Common myeloid progenitor, CD34-positive (primary cell): ENCODE data around the gene SLC15A1.
"Not testable (repeated sequence)": the region's sequence is repeated elsewhere in the genome, so short reads cannot be mapped to it uniquely, and the experiment has no call there.

ENCODE experiments used
- CTCF ChIA-PET: fragments of 350-600 bp; sonication (Branson Sonifier 250); formaldehyde crosslinking; loops from one replicate; lab custom pipeline; 2021; ENCODE audit warnings: antibody characterized with exemption; lab: Charles Lee
- POLR2A ChIA-PET: fragments of 350-600 bp; sonication (Branson Sonifier 250); formaldehyde crosslinking; loops from one replicate; lab custom pipeline; 2021; ENCODE audit warnings: antibody characterized with exemption; lab: Charles Lee
- DNase-seq, 3 donors: peaks; one replicate each; pipeline versions ENCODE4 v3.0.0 to v3.0.0-alpha.2; 2013
- H3K27ac ChIP-seq, 2 experiments: 1 replicate in 1 of 2; 2 replicates in 1 of 2; pipeline ENCODE4 v1.7.0; 2013; ENCODE audit warnings: inconsistent platforms in 2 of 2, low read length in 2 of 2, mild to moderate bottlenecking in 2 of 2, low read depth in 1 of 2, moderate library complexity in 1 of 2; ENCODE audit not compliant: severe bottlenecking in 2 of 2, insufficient read depth in 1 of 2, poor library complexity in 1 of 2
- H3K27me3 ChIP-seq, 5 experiments: replicated peaks in 2 of 5; 1 replicate in 3 of 5; 2 replicates in 2 of 5; pipeline versions ENCODE4 v1.6.1 to v1.7.0; 2013; ENCODE audit warnings: low read length in 4 of 5, mild to moderate bottlenecking in 2 of 5, moderate library complexity in 2 of 5, inconsistent platforms in 1 of 5; ENCODE audit not compliant: insufficient read depth in 5 of 5, control insufficient read depth in 4 of 5
- H3K36me3 ChIP-seq, 4 experiments: 1 replicate in 2 of 4; 2 replicates in 2 of 4; pipeline versions ENCODE4 v1.6.1 to v1.7.0; 2013; ENCODE audit warnings: low read length in 3 of 4, control low read depth in 1 of 4, mild to moderate bottlenecking in 1 of 4; ENCODE audit not compliant: control insufficient read depth in 4 of 4, insufficient read depth in 4 of 4
- H3K4me1 ChIP-seq, 4 experiments: 1 replicate in 3 of 4; 2 replicates in 1 of 4; pipeline versions ENCODE4 v1.6.1 to v1.7.1; 2013; ENCODE audit warnings: low read length in 3 of 4, mild to moderate bottlenecking in 3 of 4, control low read depth in 1 of 4, inconsistent platforms in 1 of 4, moderate library complexity in 1 of 4; ENCODE audit not compliant: control insufficient read depth in 4 of 4, insufficient read depth in 4 of 4; ENCODE audit errors: control extremely low read depth in 1 of 4
- H3K4me3 ChIP-seq, 7 experiments: 1 replicate in 4 of 7; 2 replicates in 3 of 7; pipeline versions ENCODE4 v1.5.1 to v1.7.0; 2013; ENCODE audit warnings: mild to moderate bottlenecking in 7 of 7, low read length in 6 of 7, moderate library complexity in 6 of 7, inconsistent platforms in 2 of 7, low read depth in 2 of 7, control low read depth in 1 of 7; ENCODE audit not compliant: insufficient read depth in 4 of 7, control insufficient read depth in 1 of 7; ENCODE audit errors: extremely low read depth in 1 of 7
- H3K9me3 ChIP-seq, 5 experiments: 1 replicate in 4 of 5; 2 replicates in 1 of 5; pipeline versions ENCODE4 v1.6.1 to v1.7.1; 2013; ENCODE audit warnings: low read length in 4 of 5, mild to moderate bottlenecking in 2 of 5, inconsistent platforms in 1 of 5, low read depth in 1 of 5, moderate library complexity in 1 of 5; ENCODE audit not compliant: control insufficient read depth in 4 of 5, insufficient read depth in 2 of 5; ENCODE audit errors: control extremely low read depth in 1 of 5
- WGBS: methylation state at CpG from one replicate; pipeline ENCODE4 v1.1.5; 2013; ENCODE audit not compliant: insufficient coverage; 5-methylcytosine and 5-hydroxymethylcytosine counted together

The SLC15A1 gene

GRCh38 chr13:98648686-98649085 is 103.8 kb downstream of the SLC15A1 start:
- H3K4me1 ChIP-seq = peaks cover 0 to 3% (median 0%) of the 10 kb centered on the region in 4 experiments
- H3K4me3 ChIP-seq = no peak overlapping the region
- ChIA-PET POLR2A (interaction anchor here (0.7 kb wide), 1 partner anchor 32 kb away, joined by 5 read pairs; no protein-coding TSS in a partner anchor), CTCF (interaction anchor here (1.2 to 8.6 kb wide), 2 partner anchors 48 to 202 kb away, joined by 4 to 86 read pairs; no protein-coding TSS in a partner anchor)
- H3K27me3 ChIP-seq = peaks cover 0 to 4% (median 2%) of the 10 kb centered on the region in 5 experiments
- DNase-seq = no peak
- WGBS = 87% methylated on average over 1 of the region's 3 CpGs
- H3K27ac ChIP-seq = no peak overlapping the region
- no peaks in the 10 kb centered on the region for H3K9me3 ChIP-seq
- H3K36me3 ChIP-seq = no peaks in the 10 kb centered on the region

- no peak for DNase-seq
- no peaks in the 10 kb centered on the region for H3K9me3 ChIP-seq
- H3K27me3 ChIP-seq = peaks cover 0 to 4% (median 2%) of the 10 kb centered on the region in 5 experiments
- ChIA-PET CTCF (interaction anchor here (0.9 to 8.6 kb wide), 2 partner anchors 12 to 202 kb away, joined by 3 to 86 read pairs; no protein-coding TSS in a partner anchor), POLR2A (interaction anchor here (0.7 kb wide), 1 partner anchor 31 kb away, joined by 5 read pairs; no protein-coding TSS in a partner anchor)
- H3K4me1 ChIP-seq = peaks cover 0 to under 1% (median 0%) of the 10 kb centered on the region in 4 experiments
- H3K4me3 ChIP-seq = no peak overlapping the region
- no peaks in the 10 kb centered on the region for H3K36me3 ChIP-seq
- H3K27ac ChIP-seq = no peak overlapping the region
- WGBS = no CpG with 5 or more reads among the region's 2 CpGs
Measured at GRCh38 chr13:98648141-98648540, 104.3 kb downstream of the SLC15A1 start.

GRCh38 chr13:98647121-98647520 is 105.4 kb downstream of the SLC15A1 start:
- no peaks in the 10 kb centered on the region for H3K4me1 ChIP-seq
- H3K27ac ChIP-seq = no peak overlapping the region
- no peaks in the 10 kb centered on the region for H3K9me3 ChIP-seq
- CTCF ChIA-PET = interaction anchor here (0.9 to 8.6 kb wide), 2 partner anchors 11 to 201 kb away, joined by 3 to 86 read pairs; no protein-coding TSS in a partner anchor
- H3K27me3 ChIP-seq = peaks cover 0 to 4% (median 2%) of the 10 kb centered on the region in 5 experiments
- WGBS = no CpG with 5 or more reads among the region's 2 CpGs
- no peak overlapping the region for H3K4me3 ChIP-seq
- no peak for DNase-seq
- no peaks in the 10 kb centered on the region for H3K36me3 ChIP-seq
- POLR2A ChIA-PET = no interaction called here

- DNase-seq = no peak
- H3K36me3 ChIP-seq = no peaks in the 10 kb centered on the region
- no peaks in the 10 kb centered on the region for H3K9me3 ChIP-seq
- no peak overlapping the region for H3K4me3 ChIP-seq
- H3K4me1 ChIP-seq = no peaks in the 10 kb centered on the region
- CTCF ChIA-PET = interaction anchor here (2.0 kb wide), 1 partner anchor 9 kb away, joined by 7 read pairs; no protein-coding TSS in a partner anchor
- H3K27me3 ChIP-seq = peaks cover 0 to 2% (median 0%) of the 10 kb centered on the region in 5 experiments
- POLR2A ChIA-PET = no interaction called here
- no CpG with 5 or more reads among the region's 1 CpG for WGBS
- H3K27ac ChIP-seq = no peak overlapping the region
Measured at GRCh38 chr13:98643479-98643878, 109.0 kb downstream of the SLC15A1 start.

- no peaks in the 10 kb centered on the region for H3K4me1 ChIP-seq
- H3K4me3 ChIP-seq = no peak overlapping the region
- H3K27me3 ChIP-seq = peaks cover 0 to 2% (median 0%) of the 10 kb centered on the region in 5 experiments
- WGBS = 99% methylated on average over 9 of the region's 13 CpGs
- no peak overlapping the region for H3K27ac ChIP-seq
- no peaks in the 10 kb centered on the region for H3K36me3 ChIP-seq
- no peak for DNase-seq
- CTCF ChIA-PET = no interaction called here
- POLR2A ChIA-PET = no interaction called here
- no peaks in the 10 kb centered on the region for H3K9me3 ChIP-seq
Measured at GRCh38 chr13:98641075-98641474, 111.4 kb downstream of the SLC15A1 start.

- WGBS = 100% methylated on average over 1 of the region's 4 CpGs
- CTCF ChIA-PET = interaction anchor here (1.6 kb wide), 1 partner anchor 13 kb away, joined by 4 read pairs; no protein-coding TSS in a partner anchor
Measured at GRCh38 chr13:98639785-98640184, 112.7 kb downstream of the SLC15A1 start.

GRCh38 chr13:98638352-98638751 is 114.1 kb downstream of the SLC15A1 start:
- POLR2A ChIA-PET, H3K4me1 ChIP-seq, H3K9me3 ChIP-seq, DNase-seq, H3K36me3 ChIP-seq, H3K4me3 ChIP-seq, H3K27ac ChIP-seq, H3K27me3 ChIP-seq: not testable (repeated sequence)
- CTCF ChIA-PET = interaction anchor here (1.0 to 1.6 kb wide), 2 partner anchors 15 to 54 kb away, joined by 3 to 4 read pairs; no protein-coding TSS in a partner anchor
- WGBS = 93% methylated on average over 4 of the region's 8 CpGs

More at GRCh38 chr13:98639785-98640184, 112.7 kb downstream of the SLC15A1 start:
- H3K27me3 ChIP-seq, H3K36me3 ChIP-seq, H3K9me3 ChIP-seq, DNase-seq, H3K27ac ChIP-seq, H3K4me1 ChIP-seq, H3K4me3 ChIP-seq: not testable (repeated sequence)
- POLR2A ChIA-PET = interaction anchor here (0.6 kb wide), 1 partner anchor 130 kb away, joined by 3 read pairs; no protein-coding TSS in a partner anchor
